ENCODE data around the gene COL6A2. TPM values are rescaled to one million over a fixed set of nuclear protein-coding genes. Genes with fewer than 3 reads are reported as not detected.
"Not testable (repeated sequence)": the region's sequence is repeated elsewhere in the genome, so short reads cannot be mapped to it uniquely, and the experiment has no call there.

Gene COL6A2
- total RNA-seq, 2 donors from 2014 or later = 11.9 to 14.2 TPM

- peaks cover 0 to 11% of the 10 kb centered on the region in 2 donors for H3K9me3 Mint-ChIP-seq
- ATAC-seq = no peak
Measured at GRCh38 chr21:46067505-46068201, 30.3 kb upstream of the COL6A2 start.

GRCh38 chr21:46068516-46069079 is 29.3 kb upstream of the COL6A2 start:
- no peak for DNase-seq (ENCODE audit: low spot score in 2 of 2)
- H3K36me3 Mint-ChIP-seq = no peaks in the 10 kb centered on the region

More at GRCh38 chr21:46067505-46068201, 30.3 kb upstream of the COL6A2 start:
- no peak for DNase-seq (ENCODE audit: low spot score in 2 of 2)
- no peak overlapping the region for H3K27ac Mint-ChIP-seq
- no peaks in the 10 kb centered on the region for H3K36me3 Mint-ChIP-seq

GRCh38 chr21:46069166-46069565 is 28.7 kb upstream of the COL6A2 start:
- no peaks in the 10 kb centered on the region for H3K36me3 Mint-ChIP-seq
- DNase-seq (ENCODE audit: low spot score in 2 of 2) (no peak), ATAC-seq (no peak)
- H3K27ac Mint-ChIP-seq = no peak overlapping the region
- H3K9me3 Mint-ChIP-seq = peaks cover 0 to 11% of the 10 kb centered on the region in 2 donors

More at GRCh38 chr21:46068516-46069079, 29.3 kb upstream of the COL6A2 start:
- Mint-ChIP-seq H3K9me3 (peaks cover 0 to 11% of the 10 kb centered on the region in 2 donors), H3K27ac (no peak overlapping the region)
- ATAC-seq = no peak

- peak in 1 of 2 donors; percentile 39 for DNase-seq (ENCODE audit: low spot score in 2 of 2)
- Mint-ChIP-seq H3K27ac (no peak overlapping the region), H3K9me3 (peaks cover 0 to 11% of the 10 kb centered on the region in 2 donors), H3K36me3 (no peaks in the 10 kb centered on the region)
- ATAC-seq = no peak
Measured at GRCh38 chr21:46069719-46070279, 28.1 kb upstream of the COL6A2 start.

GRCh38 chr21:46071082-46071481 is 26.8 kb upstream of the COL6A2 start:
- ATAC-seq = no peak
- Mint-ChIP-seq H3K36me3 (no peaks in the 10 kb centered on the region), H3K27ac (no peak overlapping the region), H3K9me3 (peaks cover 0 to 11% of the 10 kb centered on the region in 2 donors)
- DNase-seq (ENCODE audit: low spot score in 2 of 2) = peak in 1 of 2 donors; percentile 41

- not testable (repeated sequence) for H3K27ac Mint-ChIP-seq; H3K36me3 Mint-ChIP-seq; H3K9me3 Mint-ChIP-seq; DNase-seq (ENCODE audit: low spot score in 2 of 2); ATAC-seq
Measured at GRCh38 chr21:46076724-46077123, 21.2 kb upstream of the COL6A2 start.

GRCh38 chr21:46077674-46078101 is 20.2 kb upstream of the COL6A2 start:
- DNase-seq (ENCODE audit: low spot score in 2 of 2) (peak in 1 of 2 donors; percentile 47), ATAC-seq (no peak)
- Mint-ChIP-seq H3K27ac (no peak overlapping the region), H3K36me3 (no peaks in the 10 kb centered on the region), H3K9me3 (no peaks in the 10 kb centered on the region)

GRCh38 chr21:46078322-46078977 is 19.5 kb upstream of the COL6A2 start:
- H3K36me3 Mint-ChIP-seq = no peaks in the 10 kb centered on the region
- ATAC-seq = no peak

GRCh38 chr21:46078978-46079351 is 18.9 kb upstream of the COL6A2 start:
- no peaks in the 10 kb centered on the region for H3K9me3 Mint-ChIP-seq
- ATAC-seq = no peak
- DNase-seq (ENCODE audit: low spot score in 2 of 2) = no peak
- no peak overlapping the region for H3K27ac Mint-ChIP-seq
- no peaks in the 10 kb centered on the region for H3K36me3 Mint-ChIP-seq

More at GRCh38 chr21:46078322-46078977, 19.5 kb upstream of the COL6A2 start:
- Mint-ChIP-seq H3K9me3 (no peaks in the 10 kb centered on the region), H3K27ac (no peak overlapping the region)
- DNase-seq (ENCODE audit: low spot score in 2 of 2) = no peak

GRCh38 chr21:46079352-46080170 is 18.4 kb upstream of the COL6A2 start:
- no peak overlapping the region for H3K27ac Mint-ChIP-seq
- ATAC-seq (no peak), DNase-seq (ENCODE audit: low spot score in 2 of 2) (peak in 1 of 2 donors; percentile 43)
- no peaks in the 10 kb centered on the region for H3K9me3 Mint-ChIP-seq
- H3K36me3 Mint-ChIP-seq = no peaks in the 10 kb centered on the region

- peak in 1 of 2 donors; percentile 51 for DNase-seq (ENCODE audit: low spot score in 2 of 2)
- Mint-ChIP-seq H3K9me3 (no peaks in the 10 kb centered on the region), H3K27ac (no peak overlapping the region), H3K36me3 (no peaks in the 10 kb centered on the region)
- ATAC-seq = no peak
Measured at GRCh38 chr21:46080171-46081021, 17.5 kb upstream of the COL6A2 start.

GRCh38 chr21:46081022-46081861 is 16.7 kb upstream of the COL6A2 start:
- Mint-ChIP-seq H3K27ac (no peak overlapping the region), H3K36me3 (no peaks in the 10 kb centered on the region), H3K9me3 (no peaks in the 10 kb centered on the region)
- DNase-seq (ENCODE audit: low spot score in 2 of 2) (peak in 1 of 2 donors; percentile 52), ATAC-seq (no peak)

- Mint-ChIP-seq H3K27ac (no peak overlapping the region), H3K9me3 (peaks cover 3 to 6% of the 10 kb centered on the region in 2 donors), H3K36me3 (peaks cover 5% of the 10 kb centered on the region in 2 donors)
- peak in 1 of 2 donors; percentile 48 for DNase-seq (ENCODE audit: low spot score in 2 of 2)
- no peak for ATAC-seq
Measured at GRCh38 chr21:46081862-46082712, 15.8 kb upstream of the COL6A2 start.

- peaks cover 3 to 6% of the 10 kb centered on the region in 2 donors for H3K9me3 Mint-ChIP-seq
- ATAC-seq (no peak), DNase-seq (ENCODE audit: low spot score in 2 of 2) (no peak)
- peaks cover 5 to 6% of the 10 kb centered on the region in 2 donors for H3K36me3 Mint-ChIP-seq
- H3K27ac Mint-ChIP-seq = no peak overlapping the region
Measured at GRCh38 chr21:46082713-46082962, 15.3 kb upstream of the COL6A2 start.

Measured in activated naive CD4-positive, alpha-beta T cell treated with anti-CD3 and anti-CD28 coated beads, Interleukin-2, amount 50 U/mL, for 72 hours (primary cell).